ENCODE data around the gene DAD1. TPM values are rescaled to one million over a fixed set of nuclear protein-coding genes. Genes with fewer than 3 reads are reported as not detected.

DAD1 gene
- polyA plus RNA-seq, 3 donors = 231 to 273 (median 251) TPM

GRCh38 chr14:22521449-22522239 is 67.4 kb downstream of the DAD1 start:
- no peak for DNase-seq

DNA sequence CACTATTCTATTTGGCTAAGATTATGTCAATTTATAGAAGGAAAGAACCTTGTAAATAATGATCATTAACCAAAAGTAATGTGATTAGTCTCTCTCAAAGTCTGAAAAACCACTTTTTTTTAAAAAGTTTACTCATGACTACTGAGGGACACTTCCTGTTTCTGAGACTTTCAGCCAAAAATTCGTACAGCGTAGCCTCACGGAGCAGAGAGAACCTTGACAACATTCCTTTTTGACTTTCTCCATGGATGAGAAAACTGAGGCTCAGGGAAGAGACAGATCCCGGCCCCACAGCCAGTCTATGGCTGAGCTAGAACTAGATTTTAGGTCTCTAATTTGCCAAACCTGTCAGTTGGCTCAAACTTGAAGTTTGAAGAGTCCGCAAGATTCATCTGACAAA is 68.2 kb downstream of the DAD1 start:
- DNase-seq = no peak

DNA sequence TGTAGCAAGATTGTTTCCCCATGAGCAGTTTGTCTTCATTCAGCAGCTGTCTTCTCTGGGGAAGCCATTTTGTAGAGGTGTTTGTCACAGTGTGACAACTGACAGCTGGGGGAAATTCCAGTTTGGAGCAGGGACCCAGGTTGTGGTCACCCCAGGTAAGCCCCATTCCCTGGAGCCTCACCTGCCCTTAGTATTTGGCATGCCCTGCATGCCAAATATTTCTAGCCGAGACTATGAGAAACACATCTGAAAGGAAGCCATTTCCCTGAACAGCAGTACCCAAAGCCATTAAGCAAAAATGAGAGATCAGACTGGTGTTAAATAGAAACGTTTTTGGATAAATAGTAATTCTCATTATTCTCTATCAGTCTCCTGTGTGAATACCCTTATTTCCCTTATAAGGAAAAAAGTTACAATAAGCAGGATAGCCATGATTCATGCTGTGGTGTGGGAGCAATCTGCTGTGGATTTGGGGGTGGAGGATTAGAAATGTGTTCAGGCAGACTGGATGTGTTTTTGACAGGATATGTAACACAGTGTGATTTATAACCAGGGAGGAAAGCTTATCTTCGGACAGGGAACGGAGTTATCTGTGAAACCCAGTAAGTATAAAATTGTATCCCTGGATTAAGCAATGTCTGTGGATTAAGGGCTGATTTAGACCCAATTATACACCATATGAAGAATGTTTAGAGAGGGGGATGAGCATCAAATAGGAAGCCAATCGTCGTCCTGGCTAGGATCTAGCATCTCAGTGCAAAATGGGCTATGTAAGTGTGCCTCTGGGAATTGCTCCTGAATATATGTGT is 68.9 kb downstream of the DAD1 start:
- no peak for DNase-seq

GRCh38 chr14:22518073-22518472 is 71.0 kb downstream of the DAD1 start:
- DNase-seq = no peak

DNA sequence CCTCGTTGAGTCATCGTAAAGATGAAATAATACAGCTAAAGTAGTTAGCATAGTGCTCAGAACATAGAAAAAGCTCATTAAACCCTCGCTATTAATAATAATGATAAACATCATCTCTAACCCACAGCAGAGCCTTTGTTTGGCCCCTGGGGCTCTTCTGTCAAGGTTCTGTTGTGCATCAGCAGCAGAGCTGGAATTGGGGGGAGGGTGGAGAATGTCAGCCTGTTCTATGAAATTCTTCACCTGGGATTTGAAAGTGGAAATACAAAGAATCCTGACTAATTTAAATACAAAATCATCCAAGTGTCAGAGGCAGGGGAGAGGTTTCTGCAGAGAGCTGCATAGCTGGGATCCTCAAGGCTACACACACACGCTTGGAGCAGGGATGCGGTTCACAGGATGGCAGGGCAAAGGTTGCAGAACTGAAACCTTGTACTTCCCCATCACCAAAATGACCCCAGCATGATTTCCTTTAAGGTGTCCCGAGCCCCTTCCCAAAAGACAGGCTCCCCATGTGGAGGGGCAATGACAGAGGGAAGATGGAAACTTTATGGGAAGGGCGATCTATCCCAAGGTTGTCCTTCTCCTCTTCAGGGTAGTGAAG is 71.8 kb downstream of the DAD1 start:
- no peak for DNase-seq

GRCh38 chr14:22515929-22516328 is 73.1 kb downstream of the DAD1 start:
- DNase-seq = no peak

Other genes starting within 250 kb of the DAD1 start
- gene ABHD4, start 9.1 kb upstream of the DAD1 start, polyA plus RNA-seq (ENCODE audit: insufficient read length in 3 of 3) = 10 to 100 TPM; 47.1 to 56.9 (median 49.4) TPM
- gene OR6J1, start 55.1 kb upstream of the DAD1 start, polyA plus RNA-seq (ENCODE audit: insufficient read length in 3 of 3) = under 1 TPM; 0.19 to 0.40 (median 0.38) TPM
- 100 to 1,000 TPM; 130 to 148 (median 140) TPM for gene OXA1L, start 177.5 kb upstream of the DAD1 start, polyA plus RNA-seq (ENCODE audit: insufficient read length in 3 of 3)
- 100 to 1,000 TPM; 114 to 130 (median 129) TPM for gene SLC7A7, start 226.2 kb upstream of the DAD1 start, polyA plus RNA-seq (ENCODE audit: insufficient read length in 3 of 3)
- gene MRPL52, start 240.7 kb upstream of the DAD1 start, polyA plus RNA-seq (ENCODE audit: insufficient read length in 3 of 3) = 100 to 1,000 TPM in 1 of 3 donors, 10 to 100 TPM in 2; 87.6 to 107 (median 93.7) TPM
- 100 to 1,000 TPM; 123 to 161 (median 159) TPM for gene MMP14, start 247.4 kb upstream of the DAD1 start, polyA plus RNA-seq (ENCODE audit: insufficient read length in 3 of 3)